Astrocyte of the spinal cord (primary cell): ENCODE results near the gene PDK4.

Experiments
- DNase-seq: peaks from one replicate; pipeline ENCODE4 v3.0.0; 2011; ENCODE audit warnings: low read depth, low spot score
- H3K4me3 ChIP-seq: 2 replicates; pipeline ENCODE4 v1.5.1; 2011; ENCODE audit warnings: low read depth, mild to moderate bottlenecking, low read length, moderate library complexity
- in situ Hi-C: cut with HindIII; loops from 2 replicates; pipeline ENCODE4 v1.10.0; 2017; ENCODE audit warnings: low sequenced_read_pairs
- TF ChIP-seq, protein P1 (sequence below): IDR thresholded peaks from 2 replicates; pipeline ENCODE4 v1.5.1; 2012; ENCODE audit warnings: low read depth, mild to moderate bottlenecking, low read length, inconsistent platforms

PDK4 gene

GRCh38 chr7:95596198-95597063 lies at the start of gene PDK4:
Gene PDK4, minus strand, starts transcription at chr7:95596516. Its CDS starts 223 bp downstream, at chr7:95596293.
- TF ChIP-seq, protein P1, sequence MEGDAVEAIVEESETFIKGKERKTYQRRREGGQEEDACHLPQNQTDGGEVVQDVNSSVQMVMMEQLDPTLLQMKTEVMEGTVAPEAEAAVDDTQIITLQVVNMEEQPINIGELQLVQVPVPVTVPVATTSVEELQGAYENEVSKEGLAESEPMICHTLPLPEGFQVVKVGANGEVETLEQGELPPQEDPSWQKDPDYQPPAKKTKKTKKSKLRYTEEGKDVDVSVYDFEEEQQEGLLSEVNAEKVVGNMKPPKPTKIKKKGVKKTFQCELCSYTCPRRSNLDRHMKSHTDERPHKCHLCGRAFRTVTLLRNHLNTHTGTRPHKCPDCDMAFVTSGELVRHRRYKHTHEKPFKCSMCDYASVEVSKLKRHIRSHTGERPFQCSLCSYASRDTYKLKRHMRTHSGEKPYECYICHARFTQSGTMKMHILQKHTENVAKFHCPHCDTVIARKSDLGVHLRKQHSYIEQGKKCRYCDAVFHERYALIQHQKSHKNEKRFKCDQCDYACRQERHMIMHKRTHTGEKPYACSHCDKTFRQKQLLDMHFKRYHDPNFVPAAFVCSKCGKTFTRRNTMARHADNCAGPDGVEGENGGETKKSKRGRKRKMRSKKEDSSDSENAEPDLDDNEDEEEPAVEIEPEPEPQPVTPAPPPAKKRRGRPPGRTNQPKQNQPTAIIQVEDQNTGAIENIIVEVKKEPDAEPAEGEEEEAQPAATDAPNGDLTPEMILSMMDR, result no peak
- H3K4me3 ChIP-seq, result peak within 1 kb of the TSS; percentile 56
- in situ Hi-C loops, result no loop called here
- DNase-seq, result peak; percentile 55

GRCh38 chr7:95642173-95642572 lies 45.9 kb upstream of the PDK4 start:
- no peak overlapping the region for H3K4me3 ChIP-seq
- no peak for DNase-seq
- TF ChIP-seq, protein P1, result no peak
- in situ Hi-C loops, result no loop called here

DNA sequence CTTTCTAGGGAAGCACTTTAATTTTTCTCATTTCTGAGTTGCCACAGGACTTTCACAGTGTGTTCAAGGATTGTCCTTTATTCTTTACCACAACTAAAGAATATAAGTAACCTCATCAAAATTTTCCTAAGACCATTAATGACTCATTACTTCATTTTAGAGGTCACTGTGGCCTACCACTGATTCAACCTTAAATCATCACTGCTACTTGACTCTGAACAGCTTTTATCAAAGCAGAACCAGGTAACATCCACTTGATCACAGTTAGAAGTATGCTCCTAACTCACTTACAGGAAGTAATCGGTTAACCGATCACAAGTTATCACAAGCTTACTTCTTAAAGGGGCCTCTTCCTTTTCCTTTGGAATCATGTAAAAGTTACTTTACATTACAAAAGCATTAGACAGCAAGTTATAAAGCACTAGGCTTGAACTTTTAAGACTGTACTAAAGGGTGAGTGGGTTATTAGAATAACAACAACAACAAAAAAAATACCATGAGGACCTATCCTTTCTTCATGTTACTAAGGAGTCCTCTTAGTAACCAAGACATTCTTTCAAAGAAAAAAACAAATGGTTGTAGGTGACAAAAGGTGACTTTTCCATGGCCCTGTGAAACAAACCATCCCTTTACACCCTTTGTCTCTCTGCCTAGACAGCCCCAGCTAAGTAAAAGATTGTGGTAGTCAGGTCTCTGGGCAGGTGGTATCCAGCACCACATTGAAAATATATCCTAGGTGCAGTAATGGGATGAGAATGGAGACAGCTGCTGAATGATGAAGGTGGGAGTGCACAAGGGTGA lies 40.0 kb upstream of the PDK4 start:
- H3K4me3 ChIP-seq, result no peak overlapping the region
- TF ChIP-seq, protein P1, result no peak
- DNase-seq, result peak; percentile 47
- in situ Hi-C loops, result no loop called here

DNA sequence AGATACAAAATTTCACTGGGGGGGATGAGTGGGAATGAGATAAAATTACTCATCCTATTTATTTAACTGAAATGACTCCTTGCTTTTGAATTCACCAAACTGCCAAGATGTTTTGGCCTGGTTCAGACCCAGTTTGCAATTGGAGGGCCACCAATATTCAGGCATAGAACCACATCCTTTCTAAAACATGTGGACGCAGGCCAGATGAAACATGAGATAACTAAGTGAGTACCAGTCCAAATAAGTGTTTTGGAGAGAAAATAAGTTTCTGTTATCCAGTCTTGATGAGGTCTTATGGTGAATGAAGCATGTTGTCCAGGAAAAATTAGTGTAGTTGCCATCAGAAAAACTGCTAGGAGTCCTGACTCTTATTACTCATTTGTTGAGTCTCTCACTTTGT lies 36.3 kb upstream of the PDK4 start:
- in situ Hi-C loops, result no loop called here
- no peak overlapping the region for H3K4me3 ChIP-seq
- TF ChIP-seq, protein P1, result no peak
- DNase-seq, result peak; percentile 59

DNA sequence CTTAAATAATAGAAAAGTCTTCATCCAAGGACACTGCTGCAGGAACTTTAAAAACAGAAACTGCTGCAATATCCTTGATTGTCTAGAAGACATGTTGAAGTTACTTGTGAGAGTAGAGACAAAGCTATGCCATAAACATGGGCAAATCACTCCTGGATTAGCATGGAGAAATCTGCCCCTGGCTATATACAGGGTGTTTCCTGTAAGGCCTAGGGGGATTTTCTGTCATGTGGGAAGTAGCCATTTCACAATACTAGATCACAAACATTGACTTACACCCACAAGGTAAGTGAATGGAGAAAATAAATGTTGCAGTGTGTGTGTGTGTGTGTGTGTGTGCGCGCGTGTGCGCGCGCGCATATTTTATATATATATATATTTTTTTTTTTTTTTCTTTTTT lies 35.2 kb upstream of the PDK4 start:
- in situ Hi-C loops, result no loop called here
- DNase-seq, result peak; percentile 5
- no peak overlapping the region for H3K4me3 ChIP-seq
- TF ChIP-seq, protein P1, result no peak

DNA sequence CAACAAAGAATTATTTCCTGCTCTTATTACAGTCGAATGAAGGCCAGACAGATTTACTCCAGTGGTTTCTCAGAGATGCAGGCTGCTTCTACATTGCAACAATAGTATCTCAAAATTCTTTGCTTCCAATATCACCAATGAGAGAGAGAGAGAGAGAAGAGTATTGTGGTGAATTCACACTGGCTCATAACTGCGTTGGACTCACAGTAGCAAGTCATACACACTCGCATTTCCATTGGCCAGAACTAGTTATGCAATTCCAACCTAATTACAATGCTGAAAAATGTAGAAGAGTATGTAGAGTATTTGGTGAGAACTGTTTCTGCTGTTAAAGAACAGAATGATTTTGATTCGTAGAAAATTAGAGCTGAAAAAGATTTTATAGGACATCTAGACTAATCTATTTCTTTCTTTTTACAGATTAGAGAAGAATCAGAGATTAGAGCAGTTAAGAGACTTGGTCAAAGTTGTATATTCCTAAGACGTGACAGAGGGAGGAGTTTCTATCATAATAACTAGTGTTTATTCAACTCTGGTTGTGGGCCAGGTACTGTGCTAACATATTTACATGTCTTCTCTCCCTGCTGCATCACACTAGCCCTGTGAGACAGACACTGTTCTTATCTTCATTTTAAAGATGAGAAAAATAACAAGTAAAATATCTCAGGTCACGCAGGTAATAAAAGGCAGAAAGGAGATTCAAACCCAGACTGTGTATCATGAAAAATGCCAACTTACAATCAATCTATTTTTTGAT lies 34.6 kb upstream of the PDK4 start:
- TF ChIP-seq, protein P1, result no peak
- DNase-seq, result no peak
- no peak overlapping the region for H3K4me3 ChIP-seq
- in situ Hi-C loops, result no loop called here
